Measurements from ENCODE around the gene ADGRA1. TPM values are rescaled to one million over a fixed set of nuclear protein-coding genes. Genes with fewer than 3 reads are reported as not detected.

ADGRA1 gene
- total RNA-seq, 2 experiments from 2014 or later: not detected

GRCh38 chr10:133159950-133160825 lies 72.5 kb downstream of the ADGRA1 start, which contains the start of gene KNDC1:
KNDC1 (plus strand) TSS chr10:133160219; CDS start chr10:133160468, 249 bp downstream.
- Histone ChIP-seq H3K36me3 (ENCODE audit: insufficient read depth, low read length) (no peaks in the 10 kb centered on the region), H4K20me1 (ENCODE audit: insufficient read depth, low read length) (no peaks in the 10 kb centered on the region), H3K9me2 (ENCODE audit: insufficient read depth, low read length) (no peaks in the 10 kb centered on the region), H3K4me3 (ENCODE audit: low read depth, low read length, poor library complexity, severe bottlenecking) (no peak within 1 kb of the TSS), H3K79me2 (ENCODE audit: insufficient read depth, low read depth, low read length) (no peaks in the 10 kb centered on the region), H3K4me1 (ENCODE audit: insufficient read depth, low read length, poor library complexity, severe bottlenecking) (no peaks in the 10 kb centered on the region), H2AFZ (ENCODE audit: low read length) (no peak within 1 kb of the TSS), H3K27ac (ENCODE audit: low read depth, low read length, poor library complexity, severe bottlenecking) (no peak within 1 kb of the TSS), H3K9me3 (ENCODE audit: low read length) (no peaks in the 10 kb centered on the region), H3K4me2 (ENCODE audit: low read length) (no peak within 1 kb of the TSS)
- intact Hi-C loops (cut with micrococcal nuclease; ENCODE audit: unreplicated experiment): no loop called here
- ChIA-PET POLR2A (no interaction called here), CTCF (ENCODE audit: unreplicated experiment) (no interaction called here)
- DNase-seq (ENCODE audit: low spot score): no peak
- TF ChIP-seq CTCF (conservative IDR thresholded peaks at IDR 0.05; ENCODE audit: low read length): no peak
- no peak for TF ChIP-seq EZH2phosphoT487 (IDR thresholded peaks at IDR 0.05; ENCODE audit: borderline replicate concordance, low read depth, low read length)
- no TSS peak for BruUV-seq (replicated peaks)

GRCh38 chr10:133160826-133161471 lies 73.2 kb downstream of the ADGRA1 start:
- Histone ChIP-seq H4K20me1 (ENCODE audit: insufficient read depth, low read length) (no peaks in the 10 kb centered on the region), H3K9me2 (ENCODE audit: insufficient read depth, low read length) (no peaks in the 10 kb centered on the region), H3K4me1 (ENCODE audit: insufficient read depth, low read length, poor library complexity, severe bottlenecking) (no peaks in the 10 kb centered on the region), H3K79me2 (ENCODE audit: insufficient read depth, low read depth, low read length) (no peaks in the 10 kb centered on the region), H3K4me3 (ENCODE audit: low read depth, low read length, poor library complexity, severe bottlenecking) (no peak overlapping the region), H3K9me3 (ENCODE audit: low read length) (no peaks in the 10 kb centered on the region), H3K27ac (ENCODE audit: low read depth, low read length, poor library complexity, severe bottlenecking) (no peak overlapping the region), H2AFZ (ENCODE audit: low read length) (no peak overlapping the region), H3K4me2 (ENCODE audit: low read length) (no peak overlapping the region), H3K36me3 (ENCODE audit: insufficient read depth, low read length) (no peaks in the 10 kb centered on the region)
- intact Hi-C loops (cut with micrococcal nuclease; ENCODE audit: unreplicated experiment): no loop called here
- no peak for DNase-seq (ENCODE audit: low spot score)
- POLR2A ChIA-PET: interaction anchor here (0.6 kb wide), 1 partner anchor 177 kb away, joined by 8 read pairs; no protein-coding TSS in a partner anchor
- BruUV-seq (replicated peaks): no TSS peak
- CTCF ChIA-PET (ENCODE audit: unreplicated experiment): no interaction called here
- TF ChIP-seq CTCF (conservative IDR thresholded peaks at IDR 0.05; ENCODE audit: low read length): no peak
- no peak for TF ChIP-seq EZH2phosphoT487 (IDR thresholded peaks at IDR 0.05; ENCODE audit: borderline replicate concordance, low read depth, low read length)
